ENCODE results near the gene HOXC5.

- TF ChIP-seq POLR2A (IDR thresholded peaks at IDR 0.05), result no peak
- TF ChIP-seq, protein P1, sequence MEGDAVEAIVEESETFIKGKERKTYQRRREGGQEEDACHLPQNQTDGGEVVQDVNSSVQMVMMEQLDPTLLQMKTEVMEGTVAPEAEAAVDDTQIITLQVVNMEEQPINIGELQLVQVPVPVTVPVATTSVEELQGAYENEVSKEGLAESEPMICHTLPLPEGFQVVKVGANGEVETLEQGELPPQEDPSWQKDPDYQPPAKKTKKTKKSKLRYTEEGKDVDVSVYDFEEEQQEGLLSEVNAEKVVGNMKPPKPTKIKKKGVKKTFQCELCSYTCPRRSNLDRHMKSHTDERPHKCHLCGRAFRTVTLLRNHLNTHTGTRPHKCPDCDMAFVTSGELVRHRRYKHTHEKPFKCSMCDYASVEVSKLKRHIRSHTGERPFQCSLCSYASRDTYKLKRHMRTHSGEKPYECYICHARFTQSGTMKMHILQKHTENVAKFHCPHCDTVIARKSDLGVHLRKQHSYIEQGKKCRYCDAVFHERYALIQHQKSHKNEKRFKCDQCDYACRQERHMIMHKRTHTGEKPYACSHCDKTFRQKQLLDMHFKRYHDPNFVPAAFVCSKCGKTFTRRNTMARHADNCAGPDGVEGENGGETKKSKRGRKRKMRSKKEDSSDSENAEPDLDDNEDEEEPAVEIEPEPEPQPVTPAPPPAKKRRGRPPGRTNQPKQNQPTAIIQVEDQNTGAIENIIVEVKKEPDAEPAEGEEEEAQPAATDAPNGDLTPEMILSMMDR (IDR thresholded peaks at IDR 0.05), result no peak
Measured at GRCh38 chr12:54051874-54052437, 19.1 kb downstream of the HOXC5 start.

All from lower leg skin (tissue), 3 donors.